ENCODE data around the gene ADGRG3.
A peak's percentile ranks its signal among the peaks of the same experiment; 100 is the strongest.
"Not testable (repeated sequence)": the region's sequence is repeated elsewhere in the genome, so short reads cannot be mapped to it uniquely, and the experiment has no call there.

ADGRG3 gene

GRCh38 chr16:57729182-57729484, 61.0 kb downstream of the ADGRG3 start:
- no peak overlapping the region for H3K4me3 ChIP-seq (ENCODE audit: control insufficient read depth, low read depth, low read length)
- TF ChIP-seq, protein P1, sequence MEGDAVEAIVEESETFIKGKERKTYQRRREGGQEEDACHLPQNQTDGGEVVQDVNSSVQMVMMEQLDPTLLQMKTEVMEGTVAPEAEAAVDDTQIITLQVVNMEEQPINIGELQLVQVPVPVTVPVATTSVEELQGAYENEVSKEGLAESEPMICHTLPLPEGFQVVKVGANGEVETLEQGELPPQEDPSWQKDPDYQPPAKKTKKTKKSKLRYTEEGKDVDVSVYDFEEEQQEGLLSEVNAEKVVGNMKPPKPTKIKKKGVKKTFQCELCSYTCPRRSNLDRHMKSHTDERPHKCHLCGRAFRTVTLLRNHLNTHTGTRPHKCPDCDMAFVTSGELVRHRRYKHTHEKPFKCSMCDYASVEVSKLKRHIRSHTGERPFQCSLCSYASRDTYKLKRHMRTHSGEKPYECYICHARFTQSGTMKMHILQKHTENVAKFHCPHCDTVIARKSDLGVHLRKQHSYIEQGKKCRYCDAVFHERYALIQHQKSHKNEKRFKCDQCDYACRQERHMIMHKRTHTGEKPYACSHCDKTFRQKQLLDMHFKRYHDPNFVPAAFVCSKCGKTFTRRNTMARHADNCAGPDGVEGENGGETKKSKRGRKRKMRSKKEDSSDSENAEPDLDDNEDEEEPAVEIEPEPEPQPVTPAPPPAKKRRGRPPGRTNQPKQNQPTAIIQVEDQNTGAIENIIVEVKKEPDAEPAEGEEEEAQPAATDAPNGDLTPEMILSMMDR (IDR thresholded peaks at IDR 0.05; ENCODE audit: control insufficient read depth, insufficient read depth, low read depth, low read length, missing control alignments): no peak
- no peak for DNase-seq (ENCODE audit: low read depth)

DNA sequence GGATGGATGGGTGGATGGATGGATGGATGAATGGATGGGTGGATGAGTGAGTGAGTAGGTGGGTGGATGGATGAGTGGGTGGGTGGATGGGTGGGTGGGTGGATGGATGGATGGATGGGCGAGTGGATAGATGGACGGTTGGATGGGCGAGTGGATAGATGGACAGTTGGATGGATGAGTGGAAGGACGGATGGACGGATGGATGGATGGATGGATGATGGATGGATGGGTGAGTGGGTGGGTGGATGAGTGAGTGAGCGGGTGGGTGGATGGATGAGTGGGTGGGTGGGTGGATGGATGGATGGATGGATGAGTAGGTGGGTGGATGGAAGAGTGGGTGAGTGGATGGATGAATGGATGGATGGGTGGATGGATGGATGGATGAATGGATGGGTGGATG, 61.7 kb downstream of the ADGRG3 start:
- not testable (repeated sequence) for H3K4me3 ChIP-seq (ENCODE audit: control insufficient read depth, low read depth, low read length); DNase-seq (ENCODE audit: low read depth)

DNA sequence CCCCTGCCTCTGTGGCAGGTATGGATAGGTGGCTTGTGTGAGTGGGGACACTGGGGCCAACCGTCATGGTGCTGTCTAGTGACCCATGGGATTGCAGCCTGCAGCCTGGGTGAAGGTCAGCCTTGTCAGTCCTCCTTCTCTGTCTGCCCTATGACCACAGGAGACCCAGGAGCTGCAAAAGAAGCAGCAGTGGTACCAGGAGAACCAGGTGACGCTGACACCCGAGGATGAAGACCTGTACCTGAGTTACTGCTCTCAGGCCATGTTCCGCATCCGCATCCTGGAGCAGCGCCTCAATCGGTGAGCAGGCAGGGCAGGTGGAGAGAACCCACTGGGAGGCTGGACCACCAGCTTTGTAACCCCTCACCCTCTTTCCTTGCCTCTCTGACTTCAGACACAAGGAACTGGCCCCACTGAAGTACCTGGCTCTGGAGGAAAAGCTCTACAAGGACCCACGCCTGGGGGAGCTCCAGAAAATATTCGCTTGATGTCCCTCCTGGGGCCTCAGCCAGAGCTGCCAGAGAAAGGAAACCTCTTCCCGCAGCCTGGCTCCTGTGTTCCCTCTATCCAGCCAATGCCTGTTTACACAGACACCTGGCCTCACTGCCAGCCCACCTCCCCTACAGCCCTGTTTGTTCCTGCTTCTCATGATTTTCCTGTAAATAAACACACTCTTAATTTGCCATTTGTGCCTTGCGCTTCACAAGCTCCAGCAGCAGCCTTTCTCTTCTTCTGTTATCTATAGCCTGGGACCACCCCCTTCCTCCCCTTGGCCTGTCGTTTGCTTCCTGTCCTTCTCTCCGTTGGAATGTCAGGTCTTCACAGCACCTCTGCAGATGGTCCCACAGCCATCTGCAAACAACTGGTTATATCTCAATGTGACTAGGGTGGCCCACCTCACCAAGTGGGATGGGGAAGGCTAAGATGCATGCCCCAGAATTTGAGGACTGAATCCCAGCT, 62.9 kb downstream of the ADGRG3 start:
- TF ChIP-seq, protein P1 (IDR thresholded peaks at IDR 0.05; ENCODE audit: control insufficient read depth, insufficient read depth, low read depth, low read length, missing control alignments): no peak

GRCh38 chr16:57732037-57732436, 63.9 kb downstream of the ADGRG3 start:
- DNase-seq (ENCODE audit: low read depth): peak; percentile 80
- H3K4me3 ChIP-seq (ENCODE audit: control insufficient read depth, low read depth, low read length): no peak overlapping the region
- TF ChIP-seq, protein P1 (IDR thresholded peaks at IDR 0.05; ENCODE audit: control insufficient read depth, insufficient read depth, low read depth, low read length, missing control alignments): no peak

More for the DNA sequence above, 62.9 kb downstream of the ADGRG3 start:
- H3K4me3 ChIP-seq (ENCODE audit: control insufficient read depth, low read depth, low read length): no peak overlapping the region
- no peak for DNase-seq (ENCODE audit: low read depth)

GRCh38 chr16:57732714-57733113, 64.6 kb downstream of the ADGRG3 start:
- no peak for DNase-seq (ENCODE audit: low read depth)
- TF ChIP-seq, protein P1 (IDR thresholded peaks at IDR 0.05; ENCODE audit: control insufficient read depth, insufficient read depth, low read depth, low read length, missing control alignments): no peak
- no peak overlapping the region for H3K4me3 ChIP-seq (ENCODE audit: control insufficient read depth, low read depth, low read length)

DNA sequence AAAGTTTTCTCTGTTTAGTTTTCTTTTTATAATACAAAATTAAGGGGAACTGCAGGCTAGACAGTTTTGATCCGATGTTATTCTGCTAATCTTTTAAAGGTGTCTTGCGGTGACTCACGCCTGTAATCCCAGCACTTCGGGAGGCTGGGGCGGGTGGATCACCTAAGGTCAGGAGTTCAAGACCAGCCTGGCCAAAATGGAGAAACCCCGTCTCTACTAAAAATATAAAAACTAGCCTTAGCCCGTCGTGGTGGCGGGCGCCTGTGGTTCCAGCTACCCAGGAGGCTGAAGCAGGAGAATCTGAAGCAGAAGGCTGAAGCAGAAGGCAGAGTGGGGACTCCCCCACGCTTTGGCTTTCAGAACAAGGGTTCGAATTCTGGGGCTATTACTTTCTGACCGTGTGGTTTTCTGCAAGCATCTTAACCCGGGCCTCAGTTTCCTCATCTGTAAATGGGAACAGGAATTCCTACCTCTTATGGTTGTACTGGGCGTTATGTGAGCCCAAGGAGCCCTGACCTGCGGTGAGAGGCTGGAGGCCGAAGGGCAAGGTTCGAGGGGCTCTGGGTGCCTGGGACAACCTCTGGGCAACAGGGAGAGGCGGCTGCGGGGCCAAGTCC, 66.3 kb downstream of the ADGRG3 start:
- TF ChIP-seq, protein P1 (IDR thresholded peaks at IDR 0.05; ENCODE audit: control insufficient read depth, insufficient read depth, low read depth, low read length, missing control alignments): no peak
- DNase-seq (ENCODE audit: low read depth): no peak
- H3K4me3 ChIP-seq (ENCODE audit: control insufficient read depth, low read depth, low read length): peak overlapping the region; percentile 63
